ENCODE results near the gene TNFRSF13B. TPM values are rescaled to one million over a fixed set of nuclear protein-coding genes. Genes with fewer than 3 reads are reported as not detected.

The TNFRSF13B gene
- total and polyA plus RNA-seq, 10 of the 15 experiments (the other 5 are each of a cell fraction or from before 2014, with no cell fraction given) = 15.5 to 231 (median 119) TPM

DNA sequence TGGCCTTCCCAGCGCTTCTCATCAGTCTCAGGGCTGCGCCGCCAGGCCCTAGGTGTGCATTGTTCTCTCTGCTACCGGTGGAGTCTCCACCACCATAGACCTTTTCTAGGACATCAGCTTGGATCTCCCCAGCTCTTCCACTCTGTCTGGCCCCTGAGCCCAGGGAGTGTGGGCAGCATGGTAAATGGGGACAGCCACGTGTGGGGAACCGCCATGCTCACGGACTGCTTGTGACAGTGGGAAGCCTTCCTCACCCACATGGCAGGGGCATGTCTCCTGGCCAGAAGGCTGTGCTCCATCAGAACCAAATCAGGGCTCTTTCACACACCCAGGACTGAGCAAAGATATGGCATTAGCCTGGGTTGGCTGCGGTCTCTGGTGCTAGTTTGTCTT, 51.3 kb downstream of the TNFRSF13B start:
- H4K20me1 ChIP-seq (ENCODE audit: control insufficient read depth, insufficient read depth) = no peaks in the 10 kb centered on the region
- SMC1A ChIA-PET (ENCODE audit: uncharacterized antibody, unreplicated experiment) = interaction anchor here (1.5 kb wide), 1 partner anchor 73 kb away, joined by 3 read pairs; no protein-coding TSS in a partner anchor
- H3K79me2 ChIP-seq (ENCODE audit: control insufficient read depth, insufficient read depth, low read length) = no peaks in the 10 kb centered on the region
- in situ Hi-C loops (cut with MboI) (no loop called here), intact Hi-C loops (cut with micrococcal nuclease; ENCODE audit: unreplicated experiment) (no loop called here)
- no peak for DNase-seq (ENCODE audit: low read depth, low spot score)
- no peaks in the 10 kb centered on the region for H3K9me3 ChIP-seq (replicated peaks; ENCODE audit: control insufficient read depth, insufficient read depth, low read length)
- RAD21 ChIA-PET (ENCODE audit: unreplicated experiment) = no interaction called here
- H3K27ac ChIP-seq (ENCODE audit: control insufficient read depth, insufficient read depth) = no peak overlapping the region
- H3K36me3 ChIP-seq (ENCODE audit: control insufficient read depth in 2 of 2, insufficient read depth in 2 of 2, low read length in 1 of 2) = peaks cover 0 to 2% of the 10 kb centered on the region in 2 experiments; a peak in 1 of 4 replicates
- H3K4me2 ChIP-seq (ENCODE audit: control insufficient read depth, insufficient read depth) = no peak overlapping the region
- no peak for TF ChIP-seq GABPA (IDR thresholded peaks at IDR 0.05; ENCODE audit: low read depth)
- no peak for TF ChIP-seq FOXK2 (IDR thresholded peaks at IDR 0.05)
- TF ChIP-seq YBX1 (IDR thresholded peaks at IDR 0.05) = no peak
- TF ChIP-seq, protein P1, sequence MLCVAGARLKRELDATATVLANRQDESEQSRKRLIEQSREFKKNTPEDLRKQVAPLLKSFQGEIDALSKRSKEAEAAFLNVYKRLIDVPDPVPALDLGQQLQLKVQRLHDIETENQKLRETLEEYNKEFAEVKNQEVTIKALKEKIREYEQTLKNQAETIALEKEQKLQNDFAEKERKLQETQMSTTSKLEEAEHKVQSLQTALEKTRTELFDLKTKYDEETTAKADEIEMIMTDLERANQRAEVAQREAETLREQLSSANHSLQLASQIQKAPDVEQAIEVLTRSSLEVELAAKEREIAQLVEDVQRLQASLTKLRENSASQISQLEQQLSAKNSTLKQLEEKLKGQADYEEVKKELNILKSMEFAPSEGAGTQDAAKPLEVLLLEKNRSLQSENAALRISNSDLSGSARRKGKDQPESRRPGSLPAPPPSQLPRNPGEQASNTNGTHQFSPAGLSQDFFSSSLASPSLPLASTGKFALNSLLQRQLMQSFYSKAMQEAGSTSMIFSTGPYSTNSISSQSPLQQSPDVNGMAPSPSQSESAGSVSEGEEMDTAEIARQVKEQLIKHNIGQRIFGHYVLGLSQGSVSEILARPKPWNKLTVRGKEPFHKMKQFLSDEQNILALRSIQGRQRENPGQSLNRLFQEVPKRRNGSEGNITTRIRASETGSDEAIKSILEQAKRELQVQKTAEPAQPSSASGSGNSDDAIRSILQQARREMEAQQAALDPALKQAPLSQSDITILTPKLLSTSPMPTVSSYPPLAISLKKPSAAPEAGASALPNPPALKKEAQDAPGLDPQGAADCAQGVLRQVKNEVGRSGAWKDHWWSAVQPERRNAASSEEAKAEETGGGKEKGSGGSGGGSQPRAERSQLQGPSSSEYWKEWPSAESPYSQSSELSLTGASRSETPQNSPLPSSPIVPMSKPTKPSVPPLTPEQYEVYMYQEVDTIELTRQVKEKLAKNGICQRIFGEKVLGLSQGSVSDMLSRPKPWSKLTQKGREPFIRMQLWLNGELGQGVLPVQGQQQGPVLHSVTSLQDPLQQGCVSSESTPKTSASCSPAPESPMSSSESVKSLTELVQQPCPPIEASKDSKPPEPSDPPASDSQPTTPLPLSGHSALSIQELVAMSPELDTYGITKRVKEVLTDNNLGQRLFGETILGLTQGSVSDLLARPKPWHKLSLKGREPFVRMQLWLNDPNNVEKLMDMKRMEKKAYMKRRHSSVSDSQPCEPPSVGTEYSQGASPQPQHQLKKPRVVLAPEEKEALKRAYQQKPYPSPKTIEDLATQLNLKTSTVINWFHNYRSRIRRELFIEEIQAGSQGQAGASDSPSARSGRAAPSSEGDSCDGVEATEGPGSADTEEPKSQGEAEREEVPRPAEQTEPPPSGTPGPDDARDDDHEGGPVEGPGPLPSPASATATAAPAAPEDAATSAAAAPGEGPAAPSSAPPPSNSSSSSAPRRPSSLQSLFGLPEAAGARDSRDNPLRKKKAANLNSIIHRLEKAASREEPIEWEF (IDR thresholded peaks at IDR 0.05; ENCODE audit: insufficient replicate concordance, low read depth, low read length) = no peak
- no peak for TF ChIP-seq ZNF24 (IDR thresholded peaks at IDR 0.05)
- TF ChIP-seq SPI1 (IDR thresholded peaks at IDR 0.05; ENCODE audit: borderline replicate concordance, insufficient read depth, low read depth, low read length) = no peak
- no peak for TF ChIP-seq RCOR1 (conservative IDR thresholded peaks at IDR 0.05; ENCODE audit: low read depth, low read length)
- TF ChIP-seq, protein P2, sequence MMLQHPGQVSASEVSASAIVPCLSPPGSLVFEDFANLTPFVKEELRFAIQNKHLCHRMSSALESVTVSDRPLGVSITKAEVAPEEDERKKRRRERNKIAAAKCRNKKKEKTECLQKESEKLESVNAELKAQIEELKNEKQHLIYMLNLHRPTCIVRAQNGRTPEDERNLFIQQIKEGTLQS (IDR thresholded peaks at IDR 0.05; ENCODE audit: borderline replicate concordance, extremely low read depth, low read depth, low read length) = no peak
- TF ChIP-seq SREBF1 (IDR thresholded peaks at IDR 0.05; ENCODE audit: low read length) = no peak
- TF ChIP-seq LARP7 (IDR thresholded peaks at IDR 0.05) = no peak
- TF ChIP-seq POLR2AphosphoS2 (IDR thresholded peaks at IDR 0.05; ENCODE audit: low read depth, low read length) = no peak
- no peak for TF ChIP-seq CBFB (IDR thresholded peaks at IDR 0.05; ENCODE audit: low read depth)
- no peak for TF ChIP-seq ATF7 (IDR thresholded peaks at IDR 0.05; ENCODE audit: low read depth)
- CTCF ChIA-PET = interaction anchor here (4.5 kb wide), 1 partner anchor 70 kb away, joined by 32 read pairs; no protein-coding TSS in a partner anchor
- H3K9ac ChIP-seq (ENCODE audit: control insufficient read depth, insufficient read depth, low read length) = no peak overlapping the region
- WGBS (ENCODE audit: insufficient coverage, insufficient replicate concordance, low lambda C conversion rate, missing lambda C conversion rate) = 87% methylated on average over 8 of the region's 8 CpGs
- BruUV-seq (replicated peaks) = no TSS peak
- FAIRE-seq = no peak
- H2AFZ ChIP-seq (ENCODE audit: control insufficient read depth, low read depth, low read length) = no peak overlapping the region
- H3K27me3 ChIP-seq (replicated peaks in 1 of 2; ENCODE audit: control insufficient read depth in 2 of 2, insufficient read depth in 2 of 2, low read length in 1 of 2) = no peaks in the 10 kb centered on the region
- no peak for ATAC-seq
- no peak overlapping the region for H3K4me3 ChIP-seq
- POLR2A ChIA-PET = no interaction called here
- H3K4me1 ChIP-seq (ENCODE audit: control insufficient read depth, insufficient read depth, low read length) = peaks cover 8% of the 10 kb centered on the region
